Measurements from ENCODE around the gene TMC8. TPM values are rescaled to one million over a fixed set of nuclear protein-coding genes. Genes with fewer than 3 reads are reported as not detected.

The TMC8 gene
- polyA plus RNA-seq, 1 donor from 2014 or later: 0.41 TPM

DNA sequence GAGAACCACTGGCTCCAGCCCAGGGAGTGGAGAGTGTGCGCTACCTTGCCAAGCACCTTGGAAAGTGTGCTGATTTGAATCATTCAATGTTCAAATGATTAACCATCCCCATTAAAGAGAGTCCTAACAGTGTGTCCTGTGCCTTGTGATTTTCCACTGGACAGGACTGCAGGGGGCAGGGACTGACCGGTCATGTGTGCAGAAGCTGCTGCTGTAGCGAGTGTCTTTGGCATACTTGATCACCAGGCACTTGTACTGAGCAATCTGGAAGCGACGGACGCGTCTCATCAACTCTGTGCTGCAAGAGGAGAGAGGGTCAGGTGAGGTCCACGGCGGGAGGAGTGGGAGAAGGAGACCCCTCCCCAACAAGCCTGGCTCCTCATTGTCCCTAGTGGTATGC is 54.3 kb downstream of the TMC8 start:
- Histone ChIP-seq H3K9me3 (ENCODE audit: low read length) (no peaks in the 10 kb centered on the region), H3K36me3 (ENCODE audit: insufficient read depth, low read length) (no peaks in the 10 kb centered on the region), H3K4me3 (ENCODE audit: low read length) (no peak overlapping the region), H3K79me2 (replicated peaks; ENCODE audit: insufficient read depth, low read length) (peaks cover 4% of the 10 kb centered on the region), H3K4me2 (ENCODE audit: low read length) (no peak overlapping the region), H3F3A (ENCODE audit: insufficient read depth, low read length, poor library complexity, severe bottlenecking) (no peaks in the 10 kb centered on the region), H4K20me1 (ENCODE audit: insufficient read depth) (no peaks in the 10 kb centered on the region), H3K27me3 (ENCODE audit: insufficient read depth, low read depth, low read length) (no peaks in the 10 kb centered on the region), H2AFZ (ENCODE audit: low read depth, low read length) (no peak overlapping the region), H3K9me2 (ENCODE audit: insufficient read depth, low read length) (no peaks in the 10 kb centered on the region), H3K27ac (ENCODE audit: low read length) (no peak overlapping the region), H3K9ac (ENCODE audit: low read length) (no peak overlapping the region)
- TF ChIP-seq TAF1 (IDR thresholded peaks at IDR 0.05; ENCODE audit: low read depth): no peak
- no peak for TF ChIP-seq EZH2 (IDR thresholded peaks at IDR 0.05; ENCODE audit: borderline replicate concordance, insufficient read depth, low read length, poor library complexity, severe bottlenecking)
- TF ChIP-seq, protein P1, sequence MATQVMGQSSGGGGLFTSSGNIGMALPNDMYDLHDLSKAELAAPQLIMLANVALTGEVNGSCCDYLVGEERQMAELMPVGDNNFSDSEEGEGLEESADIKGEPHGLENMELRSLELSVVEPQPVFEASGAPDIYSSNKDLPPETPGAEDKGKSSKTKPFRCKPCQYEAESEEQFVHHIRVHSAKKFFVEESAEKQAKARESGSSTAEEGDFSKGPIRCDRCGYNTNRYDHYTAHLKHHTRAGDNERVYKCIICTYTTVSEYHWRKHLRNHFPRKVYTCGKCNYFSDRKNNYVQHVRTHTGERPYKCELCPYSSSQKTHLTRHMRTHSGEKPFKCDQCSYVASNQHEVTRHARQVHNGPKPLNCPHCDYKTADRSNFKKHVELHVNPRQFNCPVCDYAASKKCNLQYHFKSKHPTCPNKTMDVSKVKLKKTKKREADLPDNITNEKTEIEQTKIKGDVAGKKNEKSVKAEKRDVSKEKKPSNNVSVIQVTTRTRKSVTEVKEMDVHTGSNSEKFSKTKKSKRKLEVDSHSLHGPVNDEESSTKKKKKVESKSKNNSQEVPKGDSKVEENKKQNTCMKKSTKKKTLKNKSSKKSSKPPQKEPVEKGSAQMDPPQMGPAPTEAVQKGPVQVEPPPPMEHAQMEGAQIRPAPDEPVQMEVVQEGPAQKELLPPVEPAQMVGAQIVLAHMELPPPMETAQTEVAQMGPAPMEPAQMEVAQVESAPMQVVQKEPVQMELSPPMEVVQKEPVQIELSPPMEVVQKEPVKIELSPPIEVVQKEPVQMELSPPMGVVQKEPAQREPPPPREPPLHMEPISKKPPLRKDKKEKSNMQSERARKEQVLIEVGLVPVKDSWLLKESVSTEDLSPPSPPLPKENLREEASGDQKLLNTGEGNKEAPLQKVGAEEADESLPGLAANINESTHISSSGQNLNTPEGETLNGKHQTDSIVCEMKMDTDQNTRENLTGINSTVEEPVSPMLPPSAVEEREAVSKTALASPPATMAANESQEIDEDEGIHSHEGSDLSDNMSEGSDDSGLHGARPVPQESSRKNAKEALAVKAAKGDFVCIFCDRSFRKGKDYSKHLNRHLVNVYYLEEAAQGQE (IDR thresholded peaks at IDR 0.05; ENCODE audit: borderline replicate concordance): no peak
- TF ChIP-seq POLR2AphosphoS5 (IDR thresholded peaks at IDR 0.05): no peak
- TF ChIP-seq EP300 (conservative IDR thresholded peaks at IDR 0.05; ENCODE audit: poor library complexity, severe bottlenecking): no peak
- TF ChIP-seq MXI1 (conservative IDR thresholded peaks at IDR 0.05; ENCODE audit: poor library complexity, severe bottlenecking): no peak
- no peak for TF ChIP-seq SMC3 (conservative IDR thresholded peaks at IDR 0.05; ENCODE audit: poor library complexity)
- TF ChIP-seq, protein P2, sequence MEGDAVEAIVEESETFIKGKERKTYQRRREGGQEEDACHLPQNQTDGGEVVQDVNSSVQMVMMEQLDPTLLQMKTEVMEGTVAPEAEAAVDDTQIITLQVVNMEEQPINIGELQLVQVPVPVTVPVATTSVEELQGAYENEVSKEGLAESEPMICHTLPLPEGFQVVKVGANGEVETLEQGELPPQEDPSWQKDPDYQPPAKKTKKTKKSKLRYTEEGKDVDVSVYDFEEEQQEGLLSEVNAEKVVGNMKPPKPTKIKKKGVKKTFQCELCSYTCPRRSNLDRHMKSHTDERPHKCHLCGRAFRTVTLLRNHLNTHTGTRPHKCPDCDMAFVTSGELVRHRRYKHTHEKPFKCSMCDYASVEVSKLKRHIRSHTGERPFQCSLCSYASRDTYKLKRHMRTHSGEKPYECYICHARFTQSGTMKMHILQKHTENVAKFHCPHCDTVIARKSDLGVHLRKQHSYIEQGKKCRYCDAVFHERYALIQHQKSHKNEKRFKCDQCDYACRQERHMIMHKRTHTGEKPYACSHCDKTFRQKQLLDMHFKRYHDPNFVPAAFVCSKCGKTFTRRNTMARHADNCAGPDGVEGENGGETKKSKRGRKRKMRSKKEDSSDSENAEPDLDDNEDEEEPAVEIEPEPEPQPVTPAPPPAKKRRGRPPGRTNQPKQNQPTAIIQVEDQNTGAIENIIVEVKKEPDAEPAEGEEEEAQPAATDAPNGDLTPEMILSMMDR (IDR thresholded peaks at IDR 0.05; ENCODE audit: poor library complexity, severe bottlenecking): no peak

DNA sequence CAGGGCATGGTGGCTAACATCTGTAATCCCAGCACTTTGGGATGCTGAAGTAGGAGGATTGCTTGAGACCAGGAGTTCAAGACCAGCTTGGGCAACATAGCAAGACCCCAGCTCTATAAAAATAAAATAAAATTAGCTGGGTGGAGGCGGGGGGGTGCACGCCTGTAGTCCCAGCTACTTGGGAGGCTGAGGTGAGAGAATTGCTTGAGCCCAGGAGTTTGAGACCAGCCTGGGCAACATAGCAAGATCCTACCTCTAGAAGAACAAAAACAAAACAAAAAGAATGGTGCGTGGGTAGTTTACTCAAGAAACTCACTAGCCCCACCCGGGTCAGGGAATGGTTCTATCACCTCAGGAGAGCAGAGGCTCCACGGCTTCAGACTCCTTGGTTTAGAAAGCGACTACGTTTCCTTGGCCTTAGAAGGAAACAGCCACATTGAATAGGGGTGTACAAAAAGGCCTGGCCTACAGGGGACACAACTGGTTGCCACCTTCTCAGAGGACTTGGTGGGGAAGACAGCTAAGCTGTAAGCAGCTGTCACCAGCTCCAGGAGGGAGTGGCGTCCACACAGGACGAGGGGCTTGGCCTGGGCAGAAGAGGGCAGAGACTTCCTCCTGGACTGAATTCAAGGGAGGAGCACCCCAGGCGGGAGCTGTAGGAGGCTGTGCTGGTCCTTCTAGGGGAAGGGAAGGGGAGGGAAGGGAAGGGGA is 55.6 kb downstream of the TMC8 start:
- no peaks in the 10 kb centered on the region for H3K9me3 ChIP-seq (ENCODE audit: low read length)
- H3K4me2 ChIP-seq (ENCODE audit: low read length): no peak overlapping the region
- H3K79me2 ChIP-seq (replicated peaks; ENCODE audit: insufficient read depth, low read length): peaks cover 4% of the 10 kb centered on the region
- no peaks in the 10 kb centered on the region for H3K27me3 ChIP-seq (ENCODE audit: insufficient read depth, low read depth, low read length)
- H3K9me2 ChIP-seq (ENCODE audit: insufficient read depth, low read length): no peaks in the 10 kb centered on the region
- no peak overlapping the region for H3K4me3 ChIP-seq (ENCODE audit: low read length)
- TF ChIP-seq, protein P1 (IDR thresholded peaks at IDR 0.05; ENCODE audit: borderline replicate concordance): no peak
- TF ChIP-seq, protein P2 (IDR thresholded peaks at IDR 0.05; ENCODE audit: poor library complexity, severe bottlenecking): no peak
- TF ChIP-seq POLR2AphosphoS5 (IDR thresholded peaks at IDR 0.05): no peak
- TF ChIP-seq TAF1 (IDR thresholded peaks at IDR 0.05; ENCODE audit: low read depth): no peak
- TF ChIP-seq SMC3 (conservative IDR thresholded peaks at IDR 0.05; ENCODE audit: poor library complexity): no peak
- TF ChIP-seq EP300 (conservative IDR thresholded peaks at IDR 0.05; ENCODE audit: poor library complexity, severe bottlenecking): no peak
- H3K9ac ChIP-seq (ENCODE audit: low read length): no peak overlapping the region
- H3F3A ChIP-seq (ENCODE audit: insufficient read depth, low read length, poor library complexity, severe bottlenecking): no peaks in the 10 kb centered on the region
- H4K20me1 ChIP-seq (ENCODE audit: insufficient read depth): no peaks in the 10 kb centered on the region
- no peak overlapping the region for H2AFZ ChIP-seq (ENCODE audit: low read depth, low read length)
- H3K27ac ChIP-seq (ENCODE audit: low read length): no peak overlapping the region
- H3K36me3 ChIP-seq (ENCODE audit: insufficient read depth, low read length): no peaks in the 10 kb centered on the region

All from neural cell (in vitro differentiated cells).